HG03097 (cell line): ENCODE measurements around the gene SPTLC2.
A peak's percentile ranks its signal among the peaks of the same experiment; 100 is the strongest.
"Not testable (repeated sequence)": the region's sequence is repeated elsewhere in the genome, so short reads cannot be mapped to it uniquely, and the experiment has no call there.

Experiments used
- ATAC-seq: cut with Tn5 transposase; IDR thresholded peaks from one replicate; pipeline ENCODE4 v1.9.1; 2021; ENCODE audit not compliant: unreplicated experiment, low FRiP score

Gene SPTLC2, protein sequence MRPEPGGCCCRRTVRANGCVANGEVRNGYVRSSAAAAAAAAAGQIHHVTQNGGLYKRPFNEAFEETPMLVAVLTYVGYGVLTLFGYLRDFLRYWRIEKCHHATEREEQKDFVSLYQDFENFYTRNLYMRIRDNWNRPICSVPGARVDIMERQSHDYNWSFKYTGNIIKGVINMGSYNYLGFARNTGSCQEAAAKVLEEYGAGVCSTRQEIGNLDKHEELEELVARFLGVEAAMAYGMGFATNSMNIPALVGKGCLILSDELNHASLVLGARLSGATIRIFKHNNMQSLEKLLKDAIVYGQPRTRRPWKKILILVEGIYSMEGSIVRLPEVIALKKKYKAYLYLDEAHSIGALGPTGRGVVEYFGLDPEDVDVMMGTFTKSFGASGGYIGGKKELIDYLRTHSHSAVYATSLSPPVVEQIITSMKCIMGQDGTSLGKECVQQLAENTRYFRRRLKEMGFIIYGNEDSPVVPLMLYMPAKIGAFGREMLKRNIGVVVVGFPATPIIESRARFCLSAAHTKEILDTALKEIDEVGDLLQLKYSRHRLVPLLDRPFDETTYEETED

GRCh38 chr14:77616454-77617229 lies at the start of gene SPTLC2:
Gene SPTLC2 (minus strand): TSS chr14:77616637. CDS start chr14:77616579, 58 bp downstream.
- peak; percentile 90 for ATAC-seq

DNA sequence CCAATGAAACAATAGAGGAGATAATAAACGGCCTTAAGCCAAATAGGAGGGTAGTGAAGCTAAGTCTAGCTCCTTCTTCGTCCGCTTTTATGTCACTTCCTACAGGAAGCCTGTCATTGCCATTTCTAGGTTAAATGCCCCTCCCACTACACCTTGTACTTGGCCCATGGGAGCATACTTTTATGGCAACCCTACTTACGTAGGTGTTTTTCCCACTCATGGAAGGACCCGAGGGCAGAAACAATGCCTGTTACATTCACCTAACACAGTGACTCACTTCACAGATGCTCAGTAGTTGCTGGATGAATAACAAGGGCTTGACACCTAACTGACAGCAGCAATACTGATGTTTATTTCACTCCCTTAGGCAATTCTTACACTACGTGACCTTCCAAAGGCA lies 46.9 kb upstream of the SPTLC2 start:
- ATAC-seq: no peak

GRCh38 chr14:77661562-77661961 lies 45.1 kb upstream of the SPTLC2 start:
- not testable (repeated sequence) for ATAC-seq

DNA sequence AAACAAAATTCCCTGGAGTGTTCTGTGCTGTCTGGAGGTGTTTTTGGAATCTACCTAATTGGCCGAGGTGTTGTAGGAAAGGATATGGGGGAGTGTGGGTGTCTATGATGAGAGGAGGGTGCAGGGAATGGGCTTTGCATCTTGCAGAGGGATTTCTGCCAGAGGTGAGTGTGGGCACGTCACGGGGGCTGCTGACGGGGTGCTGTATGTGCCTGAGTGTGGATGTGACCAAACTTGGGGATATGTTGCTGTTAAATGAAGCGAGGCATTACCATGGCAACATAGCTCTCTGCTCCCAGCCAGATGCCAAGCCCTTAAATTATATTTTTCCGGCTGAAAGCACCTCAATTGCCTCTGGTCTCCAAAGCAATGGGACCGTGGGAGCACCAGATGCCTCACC lies 44.3 kb upstream of the SPTLC2 start:
- no peak for ATAC-seq

GRCh38 chr14:77659831-77660230 lies 43.4 kb upstream of the SPTLC2 start:
- ATAC-seq: no peak

- no peak for ATAC-seq
Observed at GRCh38 chr14:77657280-77657679, 40.8 kb upstream of the SPTLC2 start.

DNA sequence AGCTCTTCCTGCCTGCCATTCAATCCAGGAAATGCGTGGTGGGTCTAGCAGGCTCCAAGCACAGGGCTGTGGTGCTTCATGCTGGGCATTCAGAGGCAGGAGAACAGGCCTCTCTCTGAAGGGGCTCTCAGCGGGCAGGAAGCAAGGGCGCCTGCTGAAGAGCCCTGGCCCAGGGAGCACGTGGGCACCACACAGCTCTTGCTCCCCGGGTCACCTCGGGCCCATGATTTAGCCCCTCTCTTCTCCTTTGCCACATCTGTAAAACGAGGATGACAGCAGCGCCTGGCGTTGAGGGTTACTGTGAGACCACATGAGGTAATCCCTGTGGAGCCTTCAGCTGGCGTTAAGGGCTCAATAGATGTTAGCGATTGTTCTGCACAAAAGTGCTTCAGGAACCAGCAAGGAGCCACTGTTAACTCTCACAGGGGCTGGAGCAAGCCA lies 37.6 kb upstream of the SPTLC2 start:
- no peak for ATAC-seq

GRCh38 chr14:77649326-77649725 lies 32.9 kb upstream of the SPTLC2 start:
- no peak for ATAC-seq

DNA sequence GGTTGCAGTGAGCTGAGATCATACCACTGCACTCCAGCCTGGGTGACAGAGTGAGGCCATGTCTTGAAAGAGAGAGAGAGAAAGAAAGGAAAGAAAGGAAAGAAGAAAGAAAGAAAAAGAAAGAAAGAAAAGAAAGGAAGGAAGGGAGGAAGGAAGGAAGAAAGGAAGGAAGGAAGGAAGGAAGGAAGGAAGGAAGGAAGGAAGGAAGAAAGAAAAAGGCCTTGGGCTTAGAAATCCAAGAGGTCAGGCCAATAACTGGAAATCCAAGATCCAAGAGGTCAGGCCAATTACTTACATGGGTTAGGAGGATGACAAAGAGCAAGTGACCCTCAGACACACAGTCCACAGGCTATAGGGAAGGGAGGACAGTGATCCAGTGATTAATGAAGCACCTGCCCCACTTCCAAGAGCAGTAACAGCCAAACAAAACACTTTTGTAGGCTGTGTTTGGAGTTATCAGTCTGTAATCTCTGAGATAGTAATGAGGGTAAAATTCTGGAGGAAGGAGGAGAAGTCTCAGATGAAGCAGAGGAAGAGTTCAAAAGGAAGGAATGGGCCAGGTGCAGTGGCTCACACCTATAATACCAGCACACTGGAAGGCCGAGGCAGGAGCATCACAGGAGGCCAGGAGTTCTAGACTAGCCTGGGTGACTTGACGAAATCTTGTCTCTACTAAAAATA lies 32.2 kb upstream of the SPTLC2 start:
- ATAC-seq: no peak

DNA sequence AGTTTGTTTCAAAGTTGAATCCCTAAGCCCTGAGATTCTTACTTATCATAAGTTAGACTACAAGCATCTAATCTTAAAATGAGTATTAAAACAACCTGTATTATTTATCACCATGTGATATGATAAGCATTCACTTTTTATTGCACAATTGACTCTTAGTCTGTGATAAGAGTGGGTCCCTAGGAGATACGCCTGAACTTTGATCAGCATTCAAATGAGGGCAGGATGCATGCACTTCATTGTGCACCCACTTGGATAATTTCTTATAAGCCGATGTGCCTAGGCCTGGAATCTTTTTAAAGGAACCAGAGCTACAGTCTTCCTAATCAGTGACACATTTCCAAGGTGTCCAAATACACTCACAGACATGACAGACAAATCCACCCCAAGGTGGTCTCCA lies 31.4 kb upstream of the SPTLC2 start:
- ATAC-seq: no peak

- no peak for ATAC-seq
Observed at GRCh38 chr14:77646907-77647306, 30.5 kb upstream of the SPTLC2 start.

DNA sequence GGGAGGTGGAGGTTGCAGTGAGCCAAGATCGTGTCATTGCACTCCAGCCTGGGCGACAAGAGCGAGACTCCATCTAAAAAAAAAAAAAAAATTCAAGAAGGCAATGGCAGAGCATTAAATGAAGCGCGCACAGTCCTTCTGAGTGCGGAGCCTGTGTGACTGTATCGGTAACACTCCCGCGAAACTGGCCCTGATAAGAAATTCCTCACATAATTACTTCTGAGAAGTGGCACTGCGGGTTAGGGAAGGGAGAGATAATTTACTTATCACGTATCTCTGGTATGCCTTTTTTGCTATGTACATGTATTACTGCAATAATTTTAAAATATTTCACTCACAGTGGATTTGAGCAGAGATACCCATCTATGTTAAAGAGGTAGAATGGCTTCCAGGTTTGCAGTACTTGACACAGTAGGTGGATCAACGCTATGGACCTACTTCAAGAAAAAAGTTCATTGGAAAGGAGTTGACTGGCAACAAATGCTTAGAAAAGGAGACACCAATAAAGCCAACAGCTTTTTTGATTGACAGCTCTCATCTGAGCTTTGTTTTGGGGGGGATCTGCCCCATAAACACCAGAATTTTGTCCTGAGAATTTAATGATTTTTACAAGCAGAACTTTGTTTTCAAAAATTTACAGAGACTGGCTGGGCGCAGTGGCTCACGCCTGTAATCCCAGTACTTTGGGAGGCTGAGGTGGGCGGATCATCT lies 29.2 kb upstream of the SPTLC2 start:
- ATAC-seq: no peak

DNA sequence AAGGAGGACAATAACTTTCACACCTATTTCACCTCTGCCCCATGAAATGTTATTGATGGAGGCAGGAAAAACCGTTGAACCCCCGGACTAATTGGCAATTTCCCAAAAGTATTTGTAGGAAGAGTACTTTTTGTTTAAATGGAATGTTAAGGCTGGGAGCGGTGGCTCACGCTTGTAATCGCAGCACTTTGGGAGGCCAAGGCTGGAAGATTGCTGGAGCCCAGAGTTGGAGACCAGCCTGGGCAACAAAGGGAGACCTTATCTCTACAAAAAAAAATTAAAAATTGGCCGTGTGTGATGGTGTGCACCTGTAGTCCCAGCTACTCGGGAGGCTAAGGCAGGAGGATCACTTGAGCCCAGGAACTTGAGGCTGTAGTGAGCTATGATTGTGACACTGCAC lies 26.0 kb upstream of the SPTLC2 start:
- no peak for ATAC-seq

GRCh38 chr14:77641534-77642341 lies 25.3 kb upstream of the SPTLC2 start:
- no peak for ATAC-seq

DNA sequence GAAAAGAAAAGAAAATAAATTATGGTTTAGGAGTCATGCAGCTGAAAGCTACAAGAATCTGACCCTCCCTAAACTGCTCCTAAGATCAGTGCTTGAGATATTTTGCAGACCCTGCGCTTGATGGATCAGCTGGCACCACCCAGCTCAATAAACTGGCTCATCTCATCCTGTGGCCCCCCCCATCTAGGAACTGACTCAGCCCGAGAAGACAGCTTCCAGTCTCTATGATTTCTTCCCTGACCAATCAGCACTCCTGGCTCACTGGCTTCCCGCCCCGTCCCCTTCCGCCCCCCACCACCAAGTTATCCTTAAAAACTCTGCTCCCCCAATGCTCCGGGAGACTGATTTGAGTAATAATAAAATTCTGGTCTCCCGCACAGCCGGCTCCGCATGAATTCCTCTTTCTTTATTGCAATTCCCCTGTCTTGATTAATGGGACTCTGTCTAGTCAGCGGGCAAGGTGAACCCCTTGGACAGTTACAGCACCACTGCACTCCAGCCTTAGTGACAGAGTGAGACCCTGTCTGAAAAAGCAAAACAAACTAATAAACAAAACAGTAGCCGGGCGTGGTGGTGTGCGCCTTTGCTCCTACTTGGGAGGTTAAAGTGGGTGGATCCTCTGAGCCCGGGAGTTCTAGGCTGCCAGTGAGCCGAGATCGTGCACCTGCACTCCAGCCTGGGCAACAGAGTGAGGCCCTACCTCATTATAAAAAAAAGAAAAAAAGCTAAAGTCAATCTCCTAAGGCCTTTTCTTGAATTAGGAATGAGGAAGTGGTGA lies 24.5 kb upstream of the SPTLC2 start:
- no peak for ATAC-seq

DNA sequence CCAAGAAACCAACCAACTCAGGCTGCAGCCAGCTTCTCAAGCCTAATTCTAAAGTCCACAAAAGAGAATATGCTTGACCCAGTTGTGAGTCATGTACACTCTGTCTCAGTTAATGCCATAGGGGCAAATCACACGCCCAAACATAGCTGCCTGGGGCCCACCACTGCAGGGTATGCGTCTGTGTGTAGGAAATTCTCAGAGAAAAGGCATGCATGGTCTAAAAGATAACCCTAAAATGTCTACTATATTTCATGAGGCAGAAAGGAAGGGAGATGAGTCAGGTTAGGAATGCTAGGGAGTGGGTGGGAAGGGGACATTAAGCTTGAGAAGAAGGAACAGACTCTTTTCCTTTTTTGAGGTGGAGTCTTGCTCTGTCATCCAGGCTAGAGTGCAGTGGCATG lies 22.3 kb upstream of the SPTLC2 start:
- ATAC-seq: no peak

GRCh38 chr14:77635869-77636268 lies 19.4 kb upstream of the SPTLC2 start:
- not testable (repeated sequence) for ATAC-seq

GRCh38 chr14:77635466-77635865 lies 19.0 kb upstream of the SPTLC2 start:
- not testable (repeated sequence) for ATAC-seq

DNA sequence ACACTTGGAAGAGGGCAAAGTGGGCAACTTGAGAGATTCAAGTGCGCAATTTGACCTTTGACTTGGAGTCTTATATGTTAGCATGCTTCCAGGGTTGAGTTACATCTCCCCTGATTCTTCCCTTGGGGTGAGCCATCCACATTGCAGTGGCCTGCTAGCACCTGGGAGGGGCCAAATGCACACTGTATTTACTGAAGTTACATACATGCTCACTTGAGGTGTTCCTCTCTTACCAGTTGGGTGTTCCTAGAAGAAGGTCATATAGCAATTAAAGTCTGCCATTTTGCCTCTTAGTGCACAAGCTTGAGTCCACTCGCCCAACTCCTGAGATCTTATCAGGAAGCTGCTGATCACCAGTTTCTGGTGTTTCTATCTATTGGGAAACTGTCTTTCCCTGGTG lies 13.7 kb upstream of the SPTLC2 start:
- ATAC-seq: no peak
